HCT116 (cell line): ENCODE data around the gene CFAP298. TPM values are rescaled to one million over a fixed set of nuclear protein-coding genes. Genes with fewer than 3 reads are reported as not detected.

Source experiments
- ATAC-seq: fragments of 200-7000 bp; cut with Tn5 transposase; 2 replicates; pipeline ENCODE4 v1.9.1; 2020; ENCODE audit warnings: mild to moderate bottlenecking, moderate library complexity
- BruUV-seq: library from RNA; stranded (reverse); fragments of 400-500 nt; replicated peaks from 2 replicates; lab custom pipeline; 2021; lab: Mats Ljungman, UMichigan
- CTCF ChIA-PET: fragments of 300-600 bp; sonication (Branson Sonifier 250); formaldehyde crosslinking; loops from one replicate; lab custom pipeline; 2021; ENCODE audit warnings: antibody characterized with exemption; lab: Charles Lee
- POLR2A ChIA-PET: fragments of 300-600, 350-600 bp; sonication (Branson Sonifier 250); formaldehyde crosslinking; loops from one replicate; lab custom pipeline; 2021; ENCODE audit warnings: antibody characterized with exemption; lab: Charles Lee
- RAD21 ChIA-PET, 2 experiments: fragments of 300-600 bp; sonication (Branson Sonifier 250); formaldehyde crosslinking; loops; one replicate each; lab custom pipeline; 2023; ENCODE audit warnings: low total read pairs in 2 of 2; ENCODE audit not compliant: uncharacterized antibody in 2 of 2, unreplicated experiment in 2 of 2, low non-redundant PET in 1 of 2; lab: Charles Lee
- DNase-seq: peaks from one replicate; pipeline ENCODE4 v3.0.0-alpha.2; 2010; ENCODE audit warnings: low read depth, low spot score
- H2AFZ ChIP-seq: fragments of 200-600 bp; shearing (Covaris generic), sonication (generic); 2 replicates; pipeline ENCODE4 v1.6.1; 2017; ENCODE audit warnings: low read depth, mixed run types, mixed read lengths, antibody characterized with exemption, low read length; ENCODE audit not compliant: poor library complexity, severe bottlenecking
- H3K27ac ChIP-seq: 2 replicates; pipeline ENCODE4 v1.5.1; 2012; ENCODE audit warnings: low read depth, low read length
- H3K27me3 ChIP-seq: fragments of 200-600 bp; sonication (generic); 2 replicates; pipeline ENCODE4 v1.6.1; 2016; ENCODE audit warnings: mixed run types, low read length, mixed read lengths; ENCODE audit not compliant: insufficient read depth
- H3K36me3 ChIP-seq, 2 experiments: fragments of 200-500 bp in 1 of 2; fragments of 200-600 bp in 1 of 2; sonication (Bioruptor generic) in 1 of 2; sonication (generic) in 1 of 2; 2 replicates each; pipeline versions ENCODE4 v1.5.1 to v1.6.1; 2014 to 2016; ENCODE audit warnings: low read length in 2 of 2, inconsistent platforms in 1 of 2, mixed read lengths in 1 of 2, mixed run types in 1 of 2; ENCODE audit not compliant: insufficient read depth in 2 of 2, control insufficient read depth in 1 of 2
- H3K4me1 ChIP-seq, 2 experiments: fragments of 200-600 bp in 1 of 2; sonication (generic) in 1 of 2; 2 replicates each; pipeline versions ENCODE4 v1.5.1 to v1.6.1; 2012 to 2017; ENCODE audit warnings: low read length in 2 of 2, inconsistent platforms in 1 of 2, mild to moderate bottlenecking in 1 of 2, mixed read lengths in 1 of 2, mixed run types in 1 of 2, moderate library complexity in 1 of 2; ENCODE audit not compliant: insufficient read depth in 2 of 2, control insufficient read depth in 1 of 2
- H3K4me2 ChIP-seq: fragments of 200-600 bp; sonication (generic); 2 replicates; pipeline ENCODE4 v1.6.1; 2017; ENCODE audit warnings: mixed run types, low read length, mixed read lengths
- H3K4me3 ChIP-seq, 2 experiments: fragments of 200-600 bp in 1 of 2; sonication (generic) in 1 of 2; replicated peaks in 1 of 2; 2 replicates each; pipeline ENCODE4 v1.5.1; 2011 to 2016; ENCODE audit warnings: low read length in 2 of 2, control low read depth in 1 of 2, low read depth in 1 of 2, mild to moderate bottlenecking in 1 of 2, mixed read lengths in 1 of 2, mixed run types in 1 of 2
- H3K79me2 ChIP-seq: fragments of 200-600 bp; sonication (generic); 2 replicates; pipeline ENCODE4 v1.6.1; 2017; ENCODE audit warnings: mild to moderate bottlenecking, mixed run types, low read length, moderate library complexity, mixed read lengths; ENCODE audit not compliant: insufficient read depth
- H3K9ac ChIP-seq: fragments of 200-600 bp; sonication (generic); 2 replicates; pipeline ENCODE4 v1.6.1; 2016; ENCODE audit warnings: low read length, mixed read lengths
- H3K9me2 ChIP-seq: fragments of 200-600 bp; sonication (generic), shearing (Covaris generic); 2 replicates; pipeline ENCODE4 v1.6.1; 2017; ENCODE audit warnings: mixed run types, mild to moderate bottlenecking, moderate library complexity; ENCODE audit not compliant: insufficient read depth
- H3K9me3 ChIP-seq, 2 experiments: fragments of 200-500 bp in 1 of 2; fragments of 200-600 bp in 1 of 2; sonication (Bioruptor generic) in 1 of 2; sonication (generic) in 1 of 2; 2 replicates each; pipeline ENCODE4 v1.6.1; 2014 to 2017; ENCODE audit warnings: low read length in 2 of 2, mixed read lengths in 2 of 2, inconsistent platforms in 1 of 2, low read depth in 1 of 2, mild to moderate bottlenecking in 1 of 2, mixed run types in 1 of 2, moderate library complexity in 1 of 2; ENCODE audit not compliant: control insufficient read depth in 1 of 2, insufficient read depth in 1 of 2
- H4K20me1 ChIP-seq: fragments of 200-600 bp; sonication (generic), shearing (Covaris generic); 2 replicates; pipeline ENCODE4 v1.6.1; 2017; ENCODE audit warnings: mixed run types, mild to moderate bottlenecking, moderate library complexity; ENCODE audit not compliant: insufficient read depth
- CBX3 ChIP-seq: IDR thresholded peaks from 2 replicates; pipeline ENCODE4 v1.6.1; 2012; ENCODE audit warnings: low read depth
- CEBPB ChIP-seq: IDR thresholded peaks from 2 replicates; pipeline ENCODE4 v1.6.1; 2012; ENCODE audit warnings: low read depth
- ELF1 ChIP-seq: IDR thresholded peaks from 2 replicates; pipeline ENCODE4 v1.6.1; 2012; ENCODE audit warnings: low read depth, borderline replicate concordance
- EZH2 ChIP-seq: fragments of 200-600 bp; sonication (generic); IDR thresholded peaks from 2 replicates; pipeline ENCODE4 v1.6.1; 2017; ENCODE audit warnings: antibody characterized with exemption, mixed run types
- EZH2phosphoT487 ChIP-seq: fragments of 200-600 bp; IDR thresholded peaks from 2 replicates; pipeline ENCODE4 v1.6.1; 2018; ENCODE audit warnings: antibody characterized with exemption, borderline replicate concordance
- JUND ChIP-seq: IDR thresholded peaks from 2 replicates; pipeline ENCODE4 v1.6.1; 2012
- MAX ChIP-seq: IDR thresholded peaks from 2 replicates; pipeline ENCODE4 v1.6.1; 2012
- POLR2AphosphoS5 ChIP-seq: IDR thresholded peaks from 2 replicates; pipeline ENCODE4 v1.6.1; 2011; ENCODE audit warnings: mild to moderate bottlenecking, low read depth, low read length, moderate library complexity
- RAD21 ChIP-seq: IDR thresholded peaks from 2 replicates; pipeline ENCODE4 v1.6.1; 2012; ENCODE audit warnings: low read depth, mild to moderate bottlenecking
- SIN3A ChIP-seq: IDR thresholded peaks from 2 replicates; pipeline ENCODE4 v1.6.1; 2012; ENCODE audit warnings: low read depth
- SRF ChIP-seq: IDR thresholded peaks from 2 replicates; pipeline ENCODE4 v1.6.1; 2012; ENCODE audit warnings: low read depth
- TCF7L2 ChIP-seq: IDR thresholded peaks from 2 replicates; pipeline ENCODE4 v1.7.0; 2011; ENCODE audit warnings: borderline replicate concordance, inconsistent platforms; ENCODE audit not compliant: insufficient read depth, insufficient read length; ENCODE audit errors: extremely low read depth
- YY1 ChIP-seq: IDR thresholded peaks from 2 replicates; pipeline ENCODE4 v1.6.1; 2011; ENCODE audit warnings: low read length, low read depth, moderate library complexity, mild to moderate bottlenecking; ENCODE audit not compliant: insufficient replicate concordance; ENCODE audit errors: extremely low read depth
- ZBTB33 ChIP-seq: IDR thresholded peaks from 2 replicates; pipeline ENCODE4 v1.6.1; 2011; ENCODE audit warnings: mild to moderate bottlenecking, low read length, moderate library complexity; ENCODE audit not compliant: insufficient replicate concordance; ENCODE audit errors: extremely low read depth
- ZNF274 ChIP-seq: fragments of 200-500 bp; sonication (Bioruptor generic); IDR thresholded peaks from 2 replicates; pipeline ENCODE4 v1.6.1; 2014; ENCODE audit warnings: mild to moderate bottlenecking, low read depth, low read length, inconsistent platforms
- intact Hi-C: fragments of 100-400 bp; cut with micrococcal nuclease; formaldehyde crosslinking; loops from 2 replicates; pipeline ENCODE4 v1.10.0; 2022
- total RNA-seq: library from RNA; stranded (reverse); gene quantifications from one replicate; pipeline ENCODE4 v1.2.1, GENCODE V29; 2021; ENCODE audit not compliant: unreplicated experiment

Gene CFAP298
- total RNA-seq, 1 experiment from 2014 or later, result 58.2 TPM

GRCh38 chr21:32584472-32584871 is 27.7 kb downstream of the CFAP298 start:
- no peaks in the 10 kb centered on the region for H3K9me3 ChIP-seq
- H3K27ac ChIP-seq, result no peak overlapping the region
- ATAC-seq (no peak), DNase-seq (no peak)
- H3K9ac ChIP-seq, result no peak overlapping the region
- no peak for TF ChIP-seq SIN3A
- no peak for TF ChIP-seq ELF1
- no peak for TF ChIP-seq SRF
- no peak for TF ChIP-seq TCF7L2
- no peak for TF ChIP-seq RAD21
- no peak for TF ChIP-seq ZNF274
- no peak for TF ChIP-seq JUND
- TF ChIP-seq CBX3, result no peak
- TF ChIP-seq EZH2, result no peak
- no peak for TF ChIP-seq YY1
- TF ChIP-seq MAX, result no peak
- no peak for TF ChIP-seq ZBTB33
- TF ChIP-seq POLR2AphosphoS5, result no peak
- TF ChIP-seq CEBPB, result no peak
- TF ChIP-seq EZH2phosphoT487, result no peak
- H4K20me1 ChIP-seq, result no peaks in the 10 kb centered on the region
- no peak overlapping the region for H3K4me2 ChIP-seq
- ChIA-PET POLR2A (no interaction called here), CTCF (no interaction called here), RAD21 (no interaction called here)
- no peaks in the 10 kb centered on the region for H3K4me1 ChIP-seq
- H3K4me3 ChIP-seq, result no peak overlapping the region
- no peaks in the 10 kb centered on the region for H3K27me3 ChIP-seq
- H2AFZ ChIP-seq, result no peak overlapping the region
- no TSS peak for BruUV-seq
- no peaks in the 10 kb centered on the region for H3K79me2 ChIP-seq
- no peaks in the 10 kb centered on the region for H3K9me2 ChIP-seq
- intact Hi-C loops, result no loop called here
- H3K36me3 ChIP-seq, result no peaks in the 10 kb centered on the region
